GM03348 (cell line): ENCODE data around the gene FOXD4L1.
"Not testable (repeated sequence)": the region's sequence is repeated elsewhere in the genome, so short reads cannot be mapped to it uniquely, and the experiment has no call there.

ENCODE experiments used
- DNase-seq: peaks from one replicate; pipeline ENCODE4 v3.0.0; 2012; ENCODE audit warnings: low spot score

FOXD4L1 gene

DNA sequence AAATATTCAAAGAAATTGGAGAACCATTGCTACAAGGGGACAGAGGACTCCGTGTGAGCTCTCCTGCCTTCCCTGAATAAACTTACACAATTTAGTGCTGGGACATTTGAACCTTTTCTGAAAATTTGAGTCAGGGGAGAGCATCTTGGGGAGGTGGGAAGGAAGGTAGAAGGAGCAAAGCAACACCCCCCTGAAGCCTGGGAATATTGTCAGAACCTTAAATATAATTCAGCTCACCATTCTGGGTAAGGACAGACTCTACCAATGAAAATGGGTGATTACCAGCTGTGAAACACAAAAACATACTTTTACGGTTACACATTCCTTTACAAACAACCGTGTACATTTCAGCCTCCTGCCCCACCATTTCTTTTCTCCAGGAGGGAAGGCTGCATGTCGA lies at the start of gene FOXD4L1:
Gene FOXD4L1, plus strand, starts transcription at position 301 of the 400 bp plus-strand sequence. CDS start 592 bp downstream, outside the sequence.
- not testable (repeated sequence) for DNase-seq

DNA sequence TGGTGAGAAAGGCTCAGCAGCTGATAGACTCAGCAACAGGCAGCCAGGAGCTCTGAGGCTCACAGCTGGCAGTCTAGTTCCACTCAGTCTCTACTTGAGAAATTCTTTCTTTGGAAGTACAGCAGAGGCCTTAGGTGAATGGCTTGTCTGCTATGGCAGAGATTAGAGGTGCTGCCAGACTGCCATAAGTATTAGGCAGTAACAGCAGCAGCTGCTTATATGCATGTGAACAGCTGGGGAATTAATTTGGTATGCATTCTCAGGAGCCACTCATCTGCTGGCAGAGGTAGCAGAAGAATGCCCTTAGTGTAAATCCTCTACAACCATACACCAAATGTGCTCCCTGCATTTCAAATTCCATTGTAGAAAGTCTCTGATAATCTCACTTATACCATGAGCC lies 32.7 kb upstream of the FOXD4L1 start:
- not testable (repeated sequence) for DNase-seq

DNA sequence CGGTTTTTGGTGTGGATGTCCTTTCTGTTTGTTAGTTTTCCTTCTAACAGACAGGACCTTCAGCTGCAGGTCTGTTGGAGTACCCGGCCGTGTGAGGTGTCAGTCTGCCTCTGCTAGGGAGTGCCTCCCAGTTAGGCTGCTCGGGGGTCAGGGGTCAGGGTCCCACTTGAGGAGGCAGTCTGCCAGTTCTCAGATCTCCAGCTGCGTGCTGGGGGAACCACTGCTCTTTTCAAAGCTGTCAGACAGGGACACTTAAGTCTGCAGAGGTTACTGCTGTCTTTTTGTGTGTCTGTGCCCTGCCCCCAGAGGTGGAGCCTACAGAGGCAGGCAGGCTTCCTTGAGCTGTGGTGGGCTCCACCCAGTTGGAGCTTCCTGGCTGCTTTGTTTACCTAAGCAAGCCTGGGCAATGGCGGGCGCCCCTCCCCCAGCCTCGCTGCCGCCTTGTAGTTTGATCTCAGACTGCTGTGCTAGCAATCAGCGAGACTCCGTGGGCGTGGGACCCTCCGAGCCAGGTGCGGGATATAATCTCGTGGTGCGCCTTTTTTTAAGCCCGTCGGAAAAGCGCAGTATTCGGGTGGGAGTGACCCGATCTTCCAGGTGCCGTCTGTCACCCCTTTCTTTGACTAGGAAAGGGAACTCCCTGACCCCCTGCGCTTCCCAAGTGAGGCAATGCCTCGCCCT lies 21.6 kb upstream of the FOXD4L1 start:
- not testable (repeated sequence) for DNase-seq

DNA sequence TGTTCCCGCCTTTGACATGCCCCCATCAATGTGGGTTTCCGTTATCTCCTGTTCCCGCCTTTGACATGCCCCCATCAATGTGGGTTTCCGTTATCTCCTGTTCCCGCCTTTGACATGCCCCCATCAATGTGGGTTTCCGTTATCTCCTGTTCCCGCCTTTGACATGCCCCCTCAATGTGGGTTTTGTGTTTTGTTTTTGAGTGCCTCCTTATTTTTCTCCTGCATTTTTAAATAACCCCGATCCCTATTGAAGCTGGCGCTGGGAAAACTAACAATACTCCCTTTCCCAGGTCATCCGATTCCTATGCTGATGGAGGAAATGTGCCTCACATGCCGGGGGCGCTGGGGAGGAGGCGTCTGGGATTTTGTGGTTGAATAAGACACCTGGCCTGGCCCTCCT lies 1.9 kb upstream of the FOXD4L1 start:
- DNase-seq = not testable (repeated sequence)

DNA sequence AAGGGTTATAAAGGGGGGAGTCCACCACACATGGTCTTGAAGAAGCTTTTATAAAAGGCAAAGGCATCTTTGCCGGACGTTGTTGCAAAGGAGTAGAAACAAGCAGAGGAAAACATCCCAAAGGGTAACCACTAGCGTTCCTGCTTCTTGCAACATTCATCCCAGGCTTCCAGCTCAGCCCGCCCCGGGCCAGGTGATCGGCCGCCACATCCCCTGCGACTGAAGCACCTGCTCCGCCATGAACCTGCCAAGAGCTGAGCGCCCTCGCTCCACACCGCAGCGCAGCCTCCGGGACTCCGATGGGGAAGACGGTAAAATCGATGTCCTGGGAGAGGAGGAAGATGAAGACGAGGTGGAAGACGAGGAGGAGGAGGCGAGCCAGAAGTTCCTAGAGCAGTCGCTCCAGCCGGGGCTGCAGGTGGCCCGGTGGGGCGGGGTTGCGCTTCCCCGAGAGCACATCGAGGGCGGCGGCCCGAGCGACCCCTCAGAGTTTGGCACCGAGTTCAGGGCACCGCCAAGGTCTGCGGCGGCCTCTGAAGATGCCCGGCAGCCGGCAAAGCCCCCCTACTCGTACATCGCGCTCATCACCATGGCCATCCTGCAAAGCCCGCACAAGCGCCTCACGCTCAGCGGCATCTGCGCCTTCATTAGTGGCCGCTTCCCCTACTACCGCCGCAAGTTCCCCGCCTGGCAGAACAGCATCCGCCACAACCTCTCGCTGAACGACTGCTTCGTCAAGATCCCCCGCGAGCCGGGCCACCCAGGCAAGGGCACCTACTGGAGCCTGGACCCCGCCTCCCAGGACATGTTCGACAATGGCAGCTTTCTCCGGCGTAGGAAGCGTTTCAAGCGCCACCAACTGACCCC lies 787 bp downstream of the FOXD4L1 start:
- not testable (repeated sequence) for DNase-seq

DNA sequence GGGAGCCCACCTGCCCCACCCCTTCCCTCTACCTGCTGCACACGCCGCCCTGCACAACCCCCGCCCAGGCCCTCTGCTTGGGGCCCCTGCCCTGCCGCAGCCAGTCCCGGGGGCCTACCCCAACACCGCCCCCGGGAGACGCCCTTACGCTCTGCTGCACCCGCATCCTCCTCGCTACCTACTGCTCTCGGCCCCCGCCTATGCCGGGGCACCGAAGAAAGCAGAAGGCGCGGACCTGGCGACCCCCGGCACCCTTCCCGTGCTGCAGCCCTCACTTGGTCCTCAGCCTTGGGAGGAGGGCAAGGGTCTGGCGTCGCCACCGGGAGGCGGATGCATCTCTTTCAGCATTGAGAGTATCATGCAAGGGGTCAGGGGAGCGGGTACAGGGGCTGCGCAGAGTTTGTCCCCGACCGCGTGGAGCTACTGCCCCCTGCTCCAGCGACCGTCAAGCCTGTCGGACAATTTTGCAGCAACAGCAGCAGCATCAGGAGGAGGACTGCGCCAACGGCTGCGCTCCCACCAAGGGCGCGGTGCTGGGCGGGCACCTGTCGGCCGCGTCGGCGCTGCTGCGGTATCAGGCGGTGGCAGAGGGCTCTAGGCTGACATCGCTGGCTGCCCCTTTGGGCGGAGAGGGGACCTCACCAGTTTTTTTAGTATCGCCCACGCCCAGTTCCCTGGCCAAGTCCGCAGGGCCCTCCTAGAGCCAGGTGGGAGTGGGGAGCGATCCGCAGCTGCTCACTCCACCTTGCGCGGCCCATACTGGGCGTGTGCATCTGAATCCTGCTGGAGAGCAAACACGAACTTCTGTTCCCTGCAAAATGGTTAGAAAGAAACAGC lies 1.6 kb downstream of the FOXD4L1 start:
- not testable (repeated sequence) for DNase-seq

DNA sequence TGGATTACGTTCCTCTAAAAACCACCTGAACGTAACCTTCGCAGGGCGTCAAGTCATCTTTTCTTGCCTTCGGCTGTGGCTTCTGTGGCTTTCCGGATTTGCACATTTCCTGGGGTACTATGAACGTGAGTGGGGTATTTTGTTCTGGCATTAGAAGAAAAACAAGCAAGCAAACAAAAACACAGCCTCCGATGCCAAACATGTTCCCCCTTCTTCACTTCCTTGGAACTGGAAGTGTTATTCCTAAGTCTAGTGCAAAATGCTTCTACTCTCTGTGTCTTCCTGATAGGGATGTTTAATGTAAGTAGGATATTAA lies 2.2 kb downstream of the FOXD4L1 start:
- peak; percentile 0 for DNase-seq

DNA sequence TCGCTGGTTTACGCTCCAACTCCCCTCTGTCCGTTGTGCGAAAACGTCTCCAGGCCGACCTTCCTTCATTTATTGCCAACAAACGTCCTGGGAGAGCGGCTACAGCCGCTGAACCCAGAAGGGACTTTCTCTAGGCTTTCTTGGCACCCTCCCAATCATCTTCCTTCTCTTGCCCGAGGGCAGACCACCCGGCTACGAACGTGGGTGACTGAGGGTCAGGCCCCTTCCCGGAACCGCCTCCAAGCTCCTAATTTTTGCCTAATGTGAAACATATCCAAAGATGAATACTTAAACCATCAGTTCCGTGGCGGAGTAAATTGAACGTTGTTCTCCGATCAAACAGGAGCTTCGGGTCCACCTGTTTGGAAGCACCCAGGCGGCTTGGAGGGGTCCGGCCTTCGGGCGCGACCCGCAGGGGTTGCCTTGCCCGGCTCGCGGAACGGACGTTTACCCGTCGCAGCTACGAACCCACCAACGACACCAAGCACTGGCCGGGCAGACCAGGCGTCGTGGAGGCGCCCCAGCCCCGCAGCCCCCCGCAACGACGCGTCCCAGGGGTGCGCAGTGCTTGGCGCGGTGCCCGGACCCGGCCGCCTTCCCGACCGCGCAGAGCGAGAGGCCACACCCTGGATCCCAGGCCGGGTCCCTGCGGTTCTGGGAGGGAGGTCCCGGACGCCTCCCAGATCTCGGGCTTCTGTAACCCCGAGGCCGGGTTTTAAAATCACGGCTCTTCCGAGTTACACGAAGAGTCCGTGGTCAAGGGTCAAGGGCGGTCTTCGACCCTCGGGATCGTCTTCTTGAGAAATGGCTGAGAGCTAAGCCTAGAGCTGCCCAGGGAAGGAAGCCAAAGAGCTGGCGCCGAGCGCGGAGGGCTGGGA lies 4.0 kb downstream of the FOXD4L1 start:
- DNase-seq = peak; percentile 2

DNA sequence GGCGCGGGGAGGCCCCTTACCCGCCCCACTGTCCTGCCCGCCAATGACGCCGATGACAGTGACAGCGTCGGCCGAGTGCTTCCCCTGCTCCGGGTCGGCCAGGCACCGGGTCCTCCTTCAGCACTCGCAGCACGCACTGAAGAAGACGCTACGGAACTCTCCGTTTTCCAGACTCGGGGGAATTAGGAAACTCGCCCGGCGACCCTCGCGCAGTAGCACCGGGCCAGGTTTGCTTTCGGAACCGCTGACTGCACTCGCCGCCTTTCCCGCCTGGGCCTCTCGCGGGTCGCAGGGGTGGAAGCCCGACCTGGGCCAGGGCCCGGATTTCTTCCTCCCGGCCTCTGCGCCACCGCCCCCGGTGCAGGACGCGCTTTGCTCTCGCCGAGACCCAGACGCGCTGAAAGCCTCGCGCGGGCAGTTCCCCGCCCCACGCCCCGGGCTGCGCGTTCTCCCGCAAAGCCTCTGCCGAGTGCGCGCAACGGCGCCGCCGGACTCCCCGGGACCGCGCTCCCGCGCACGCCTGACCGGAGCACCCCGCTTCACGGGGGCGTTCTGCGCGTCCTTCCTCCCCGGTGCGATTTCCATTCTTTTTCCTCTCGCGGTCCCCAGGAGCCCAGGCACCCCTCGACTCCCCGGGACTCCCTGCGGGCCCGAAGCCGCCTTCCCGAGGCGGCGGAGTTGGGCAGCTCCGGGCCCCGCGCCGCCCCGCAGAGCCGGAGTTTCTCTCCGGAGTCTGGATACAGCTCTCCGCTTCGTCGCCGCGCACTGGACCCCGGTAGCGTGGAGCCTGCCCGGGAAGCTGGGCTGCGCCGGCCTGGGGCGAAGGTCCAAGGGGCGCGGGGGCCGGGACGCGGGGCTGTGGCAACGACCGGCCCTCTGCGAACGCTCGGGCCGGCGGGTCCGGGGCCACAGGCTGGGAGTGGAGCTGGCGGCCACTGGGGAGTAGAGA lies 4.9 kb downstream of the FOXD4L1 start:
- DNase-seq = peak; percentile 13

DNA sequence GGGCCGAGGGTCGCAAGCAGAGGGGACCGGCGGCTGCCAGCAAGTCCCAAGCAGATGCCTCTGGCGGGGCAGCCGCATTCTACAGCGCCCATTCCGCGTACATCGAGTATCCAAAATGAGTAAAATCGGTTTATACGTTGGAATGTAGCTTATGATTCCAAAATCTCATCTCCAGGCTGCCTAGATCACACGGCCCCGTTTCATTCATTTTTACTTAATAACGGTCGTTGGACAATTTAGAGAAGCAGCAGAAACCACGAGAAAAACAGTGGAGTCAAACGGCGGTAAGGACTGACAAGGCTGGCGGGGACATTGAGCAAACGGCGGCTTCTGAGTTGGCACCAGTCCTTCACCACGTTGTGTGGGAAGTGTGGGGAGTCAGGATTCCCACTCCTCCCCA lies 5.6 kb downstream of the FOXD4L1 start:
- not testable (repeated sequence) for DNase-seq

DNA sequence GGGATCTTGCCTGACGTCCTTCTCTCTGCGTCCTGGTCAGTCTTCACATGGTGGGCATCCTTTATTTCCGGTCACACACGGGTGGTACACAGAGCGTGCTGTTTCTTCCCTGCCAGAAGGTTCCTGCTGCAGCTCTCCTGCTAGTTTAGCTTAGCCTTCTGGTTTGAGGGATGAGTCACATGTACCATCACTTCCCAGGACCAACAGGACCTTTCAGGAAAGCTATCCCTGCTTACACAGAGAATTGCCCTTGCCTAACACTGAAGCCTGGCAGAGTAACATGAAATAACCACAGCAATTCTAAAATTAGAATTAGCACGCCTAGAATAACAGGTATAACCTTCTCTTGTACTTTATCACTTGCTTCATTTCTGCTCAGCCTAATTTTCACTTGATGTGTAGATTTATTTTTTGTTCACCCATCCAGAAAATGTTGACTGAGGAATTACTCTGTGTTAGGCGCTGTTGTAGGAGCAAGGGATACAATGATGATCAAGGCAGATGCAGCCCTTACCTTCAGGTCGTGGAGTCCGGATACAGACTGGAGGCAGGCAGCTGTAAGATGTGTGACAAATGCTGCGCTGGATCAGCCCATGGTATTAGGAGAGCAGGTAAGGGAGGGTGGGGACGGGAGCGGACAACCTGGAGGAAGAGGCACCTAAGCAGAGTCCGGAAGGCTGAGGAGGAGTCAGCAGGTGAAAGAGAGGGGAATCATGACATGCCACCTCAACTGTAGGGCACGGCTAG lies 9.1 kb downstream of the FOXD4L1 start:
- DNase-seq = not testable (repeated sequence)

DNA sequence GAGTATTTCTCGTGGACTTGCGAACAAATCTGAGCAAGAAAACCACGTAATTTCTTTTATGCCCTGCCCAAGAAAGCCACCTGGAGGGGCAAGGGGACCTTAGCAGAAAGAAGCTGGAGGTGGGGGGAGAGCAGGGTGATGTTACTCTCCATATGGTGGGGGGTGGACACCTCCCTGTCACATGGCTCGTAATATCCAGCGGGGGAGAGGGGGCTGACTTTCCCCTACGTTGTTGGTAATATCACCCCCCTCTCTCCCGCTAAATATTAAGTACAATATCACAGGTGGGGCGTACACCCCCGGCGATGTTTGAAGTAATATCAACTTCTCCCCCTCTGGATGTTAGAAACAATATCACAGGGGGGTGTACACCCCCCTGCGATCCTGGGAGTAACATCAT lies 9.7 kb downstream of the FOXD4L1 start:
- not testable (repeated sequence) for DNase-seq

DNA sequence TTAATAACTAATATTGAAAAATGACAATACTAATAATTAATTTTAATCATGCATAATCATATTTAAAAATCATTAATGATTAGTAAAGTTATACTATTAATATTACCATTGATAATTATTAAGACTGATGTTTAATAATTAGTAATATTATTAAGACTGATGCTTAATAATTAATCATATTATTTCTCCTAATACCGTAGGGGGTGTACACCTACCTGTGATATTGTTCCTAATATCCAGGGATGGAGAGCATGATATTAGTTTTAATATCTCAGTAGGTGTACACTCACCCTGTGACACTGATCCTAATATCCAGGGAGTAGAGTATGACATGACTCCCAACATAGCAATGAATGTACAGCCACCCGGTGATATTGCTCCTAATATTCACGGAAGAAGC lies 12.4 kb downstream of the FOXD4L1 start:
- DNase-seq = not testable (repeated sequence)

DNA sequence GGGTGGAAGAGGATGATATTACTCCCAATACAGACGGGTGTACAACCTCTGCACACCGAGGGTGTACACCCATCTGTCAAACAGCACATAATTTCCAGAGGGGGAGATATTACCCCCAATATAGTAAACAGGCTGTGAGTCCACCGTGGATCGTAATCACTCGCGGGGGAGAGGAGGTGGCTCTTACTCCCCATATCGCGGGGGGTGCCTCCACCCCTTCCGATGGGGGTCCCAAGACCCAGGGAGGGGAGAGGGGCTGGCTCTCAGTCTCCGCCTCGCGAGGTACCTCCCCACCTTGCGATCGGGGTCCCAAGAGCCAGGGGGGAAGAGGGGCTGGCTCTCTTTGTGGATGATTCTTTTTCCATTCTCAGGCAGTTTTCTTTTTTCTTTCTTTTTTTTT lies 13.4 kb downstream of the FOXD4L1 start:
- not testable (repeated sequence) for DNase-seq

DNA sequence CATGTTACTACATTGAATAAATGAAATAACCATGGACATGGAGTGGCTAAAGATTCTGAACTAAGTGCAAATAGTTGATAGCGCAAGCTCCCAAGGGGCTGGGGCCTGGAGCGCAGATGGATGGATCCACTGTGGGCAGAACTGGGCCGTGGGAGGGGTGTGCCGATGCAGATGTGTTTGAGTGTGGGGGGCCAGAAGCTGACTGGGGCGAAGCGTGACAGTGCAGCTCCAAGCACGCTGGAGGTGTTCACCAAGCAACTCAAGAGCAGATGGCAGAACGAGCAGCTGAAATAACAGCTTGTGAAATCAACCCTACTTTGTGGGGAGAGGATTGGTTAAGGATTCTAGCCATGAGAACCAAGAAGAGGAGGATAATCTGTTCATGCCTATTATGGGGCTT lies 17.0 kb downstream of the FOXD4L1 start:
- not testable (repeated sequence) for DNase-seq

DNA sequence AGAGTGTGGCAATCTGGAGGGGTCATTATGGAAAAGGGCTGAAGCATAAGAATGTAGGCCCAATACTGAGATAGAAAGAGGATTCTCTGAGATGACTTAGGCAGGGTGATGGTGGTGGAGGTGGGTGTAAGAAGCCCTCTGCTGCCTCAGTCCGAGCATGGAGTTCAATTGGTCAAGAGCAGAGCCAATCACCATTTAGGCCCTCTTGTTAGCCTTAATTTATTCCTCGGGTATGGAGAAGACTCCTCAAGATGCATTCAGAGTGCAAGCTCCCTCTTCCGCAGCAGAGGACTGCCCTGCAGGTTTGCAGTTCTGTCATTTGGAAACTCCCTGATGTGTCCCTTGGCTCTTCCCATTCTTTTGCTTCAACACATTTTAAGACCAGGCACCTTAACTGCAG lies 17.5 kb downstream of the FOXD4L1 start:
- not testable (repeated sequence) for DNase-seq

DNA sequence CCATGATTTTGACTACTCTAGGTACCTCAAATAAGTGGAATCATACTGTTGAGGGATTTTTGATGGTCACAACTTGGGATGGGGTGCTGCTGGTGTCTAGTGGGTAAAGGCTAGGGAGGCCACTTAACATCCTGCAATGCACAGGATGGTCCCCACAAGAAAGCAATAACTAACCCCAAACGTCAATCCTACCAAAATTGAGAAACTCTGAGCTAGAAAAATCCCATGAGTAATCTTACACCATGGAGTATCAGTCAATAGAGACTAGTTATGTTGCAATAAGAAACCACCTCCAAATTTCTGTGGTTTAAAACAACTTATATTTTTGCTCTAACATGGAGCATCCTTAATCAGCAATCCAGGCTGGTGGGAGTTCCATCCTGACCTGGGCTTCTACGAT lies 18.6 kb downstream of the FOXD4L1 start:
- not testable (repeated sequence) for DNase-seq

DNA sequence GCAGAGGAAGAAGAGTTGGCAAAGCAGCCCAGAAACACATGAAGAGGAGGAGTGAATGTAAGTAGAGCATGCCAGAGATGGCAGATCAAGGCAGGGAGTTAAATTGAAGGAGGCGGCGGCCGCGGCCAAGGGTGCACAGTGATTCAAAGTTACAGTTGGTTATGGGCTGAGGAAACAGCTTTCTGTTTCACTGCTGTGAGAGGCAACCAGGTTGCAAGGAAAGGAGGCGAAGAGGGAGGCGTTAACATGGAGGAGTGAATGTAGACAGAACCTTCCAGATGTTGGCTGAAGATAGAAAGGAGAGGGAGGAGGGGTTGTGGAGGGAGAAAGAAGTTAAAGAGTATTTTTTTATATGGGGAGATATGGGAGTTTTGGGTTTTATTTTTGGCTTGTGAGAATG lies 22.4 kb downstream of the FOXD4L1 start:
- not testable (repeated sequence) for DNase-seq

DNA sequence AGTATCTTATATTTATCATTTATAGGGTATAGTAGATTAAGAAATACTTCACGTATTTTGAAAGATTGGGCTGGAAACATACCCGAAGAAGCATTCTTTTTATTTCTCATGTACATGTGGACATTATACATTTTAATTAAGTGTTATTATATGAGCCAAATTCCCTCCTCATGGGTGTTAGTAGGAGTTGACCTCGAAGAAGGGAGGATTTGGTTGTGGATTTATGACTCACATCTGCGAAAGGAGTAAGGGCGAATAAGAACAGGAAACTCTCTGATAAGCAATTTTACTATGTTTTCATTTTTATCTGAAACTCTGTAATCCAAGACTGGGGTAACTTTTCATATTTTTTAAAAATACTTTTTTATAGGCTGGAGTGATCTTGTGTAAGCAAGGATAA lies 23.0 kb downstream of the FOXD4L1 start:
- DNase-seq = not testable (repeated sequence)
